Muscle layer of duodenum (tissue), 2 donors: ENCODE measurements around the gene CDK19.
"Not testable (repeated sequence)": the region's sequence is repeated elsewhere in the genome, so short reads cannot be mapped to it uniquely, and the experiment has no call there.

Experiments used
- H3K27ac ChIP-seq: one replicate; pipeline ENCODE4 v1.7.0; 2013; ENCODE audit warnings: mild to moderate bottlenecking, low read length
- H3K27me3 ChIP-seq: one replicate; pipeline ENCODE4 v1.7.0; 2013; ENCODE audit warnings: low read depth, mild to moderate bottlenecking, control low read depth, low read length
- H3K36me3 ChIP-seq, 2 donors: one replicate each; pipeline ENCODE4 v1.7.0; 2013; ENCODE audit warnings: low read length in 2 of 2, control low read depth in 1 of 2, mild to moderate bottlenecking in 1 of 2; ENCODE audit not compliant: insufficient read depth in 2 of 2, control insufficient read depth in 1 of 2
- H3K4me1 ChIP-seq, 2 donors: one replicate each; pipeline ENCODE4 v1.7.0; 2013; ENCODE audit warnings: low read length in 2 of 2, mild to moderate bottlenecking in 2 of 2, control low read depth in 1 of 2, moderate library complexity in 1 of 2; ENCODE audit not compliant: insufficient read depth in 2 of 2, control insufficient read depth in 1 of 2
- H3K4me3 ChIP-seq, 2 donors: one replicate each; pipeline ENCODE4 v1.7.0; 2013; ENCODE audit warnings: low read length in 2 of 2, low read depth in 1 of 2, mild to moderate bottlenecking in 1 of 2
- H3K9me3 ChIP-seq, 2 donors: one replicate each; pipeline ENCODE4 v1.7.0; 2013; ENCODE audit warnings: low read length in 2 of 2, control low read depth in 1 of 2, mild to moderate bottlenecking in 1 of 2; ENCODE audit not compliant: control insufficient read depth in 1 of 2
- donor health status: healthy.

Gene CDK19

GRCh38 chr6:110810896-110811586 is 4.2 kb downstream of the CDK19 start:
- Histone ChIP-seq H3K36me3 (no peaks in the 10 kb centered on the region), H3K27me3 (no peaks in the 10 kb centered on the region), H3K4me1 (peaks cover 0 to 8% of the 10 kb centered on the region in 2 donors), H3K4me3 (no peak overlapping the region), H3K9me3 (no peaks in the 10 kb centered on the region), H3K27ac (no peak overlapping the region)

DNA sequence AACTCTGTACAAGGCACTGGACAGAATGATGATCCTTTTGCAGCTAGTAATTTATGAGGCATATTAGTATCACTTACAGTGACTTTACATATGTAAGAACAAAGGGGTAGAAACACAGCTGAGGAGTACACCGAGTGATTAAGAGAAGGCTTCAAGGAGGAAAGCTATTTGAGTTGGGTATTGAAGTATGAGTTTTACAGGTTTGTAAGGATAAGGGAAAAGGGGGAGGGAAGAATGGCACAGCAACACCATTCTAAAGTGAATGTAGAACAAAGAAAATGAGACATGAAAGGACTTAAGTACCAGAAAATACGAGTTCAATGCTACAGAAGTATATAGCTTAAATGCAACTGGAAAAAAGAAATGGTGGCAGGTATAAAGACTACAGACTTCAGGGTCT is 5.5 kb downstream of the CDK19 start:
- H3K36me3 ChIP-seq = no peaks in the 10 kb centered on the region
- H3K4me1 ChIP-seq = peaks cover 0 to 8% of the 10 kb centered on the region in 2 donors
- no peaks in the 10 kb centered on the region for H3K9me3 ChIP-seq
- no peaks in the 10 kb centered on the region for H3K27me3 ChIP-seq
- H3K27ac ChIP-seq = no peak overlapping the region
- no peak overlapping the region for H3K4me3 ChIP-seq

GRCh38 chr6:110802175-110802574 is 13.1 kb downstream of the CDK19 start:
- H3K4me1 ChIP-seq, H3K9me3 ChIP-seq, H3K4me3 ChIP-seq, H3K27ac ChIP-seq, H3K36me3 ChIP-seq, H3K27me3 ChIP-seq: not testable (repeated sequence)

GRCh38 chr6:110800839-110801196 is 14.5 kb downstream of the CDK19 start:
- Histone ChIP-seq H3K4me1 (no peaks in the 10 kb centered on the region), H3K36me3 (no peaks in the 10 kb centered on the region), H3K27ac (no peak overlapping the region), H3K9me3 (peaks cover 0 to 4% of the 10 kb centered on the region in 2 donors), H3K4me3 (no peak overlapping the region), H3K27me3 (no peaks in the 10 kb centered on the region)

DNA sequence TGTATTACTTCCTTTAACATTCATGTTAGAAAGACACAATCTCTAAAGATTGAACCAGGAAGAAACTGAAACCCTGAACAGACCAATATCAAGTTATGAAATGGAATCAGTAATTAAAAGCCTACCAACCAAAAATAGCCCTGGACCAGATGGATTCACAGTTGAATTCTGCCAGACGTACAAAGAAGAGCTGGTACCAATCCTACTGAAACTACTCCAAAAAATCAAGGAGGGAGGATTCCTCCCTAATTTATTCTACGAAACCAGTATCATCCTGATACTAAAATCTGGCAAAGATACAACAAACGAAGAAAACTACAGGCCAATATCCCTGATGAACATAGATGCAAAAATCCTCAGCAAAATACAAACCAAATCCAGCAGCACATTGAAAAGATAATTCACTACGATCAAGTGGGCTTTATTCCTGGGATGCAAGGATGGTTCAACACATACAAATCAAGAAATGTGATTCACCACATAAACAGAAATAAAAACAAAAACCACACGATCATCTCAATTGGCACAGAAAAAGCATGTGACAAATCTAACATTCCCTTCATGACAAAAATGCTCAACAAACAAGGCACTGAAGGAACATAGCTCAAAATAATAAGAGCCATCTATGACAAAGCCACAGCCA is 15.0 kb downstream of the CDK19 start:
- Histone ChIP-seq H3K4me1 (no peaks in the 10 kb centered on the region), H3K27ac (no peak overlapping the region), H3K9me3 (peaks cover 0 to 4% of the 10 kb centered on the region in 2 donors)

DNA sequence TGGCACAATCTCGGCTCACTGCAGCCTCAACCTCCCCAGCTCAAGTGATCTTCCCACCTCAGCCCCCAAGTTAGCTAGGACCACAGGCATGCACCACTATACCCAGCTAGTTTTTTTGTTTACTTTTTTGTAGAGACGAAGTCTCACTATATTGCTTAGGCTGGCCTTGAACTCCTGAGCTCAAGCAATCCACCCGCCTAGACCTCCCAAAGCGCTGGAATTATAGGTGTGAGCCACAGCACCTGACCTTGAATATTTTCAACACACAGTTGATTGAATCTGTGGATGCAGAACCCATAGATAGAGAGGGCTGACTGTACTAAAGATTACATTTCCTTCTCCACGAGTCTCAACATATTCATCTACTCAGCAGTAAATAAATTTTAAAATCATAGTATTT is 15.6 kb downstream of the CDK19 start:
- no peaks in the 10 kb centered on the region for H3K4me1 ChIP-seq
- H3K27me3 ChIP-seq = no peaks in the 10 kb centered on the region
- H3K9me3 ChIP-seq = peaks cover 0 to 4% of the 10 kb centered on the region in 2 donors
- H3K27ac ChIP-seq = no peak overlapping the region
- H3K4me3 ChIP-seq = no peak overlapping the region
- H3K36me3 ChIP-seq = no peaks in the 10 kb centered on the region

More for the DNA sequence above, 15.0 kb downstream of the CDK19 start:
- no peaks in the 10 kb centered on the region for H3K27me3 ChIP-seq
- no peaks in the 10 kb centered on the region for H3K36me3 ChIP-seq
- no peak overlapping the region for H3K4me3 ChIP-seq

DNA sequence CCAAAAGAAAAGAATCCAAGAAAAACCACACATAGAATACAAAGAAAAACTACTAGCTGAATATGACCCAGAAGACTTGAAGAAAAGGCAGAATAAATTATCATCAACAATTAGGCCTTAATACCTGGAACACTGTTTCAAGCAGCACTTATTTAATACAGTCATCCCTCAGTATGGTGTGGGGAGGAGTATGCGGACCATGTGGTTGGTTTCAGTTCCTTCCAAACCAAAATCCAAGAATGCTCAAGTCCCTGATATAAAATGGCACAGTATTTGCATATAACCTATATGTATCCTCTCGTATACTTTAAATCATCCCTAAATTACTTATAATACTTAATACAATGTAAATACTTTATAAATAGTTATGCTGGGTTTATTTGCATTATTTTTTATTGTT is 16.1 kb downstream of the CDK19 start:
- H3K27me3 ChIP-seq = no peaks in the 10 kb centered on the region
- no peak overlapping the region for H3K4me3 ChIP-seq
- H3K36me3 ChIP-seq = no peaks in the 10 kb centered on the region
- H3K27ac ChIP-seq = no peak overlapping the region
- H3K4me1 ChIP-seq = no peaks in the 10 kb centered on the region
- H3K9me3 ChIP-seq = peaks cover 0 to 4% of the 10 kb centered on the region in 2 donors

DNA sequence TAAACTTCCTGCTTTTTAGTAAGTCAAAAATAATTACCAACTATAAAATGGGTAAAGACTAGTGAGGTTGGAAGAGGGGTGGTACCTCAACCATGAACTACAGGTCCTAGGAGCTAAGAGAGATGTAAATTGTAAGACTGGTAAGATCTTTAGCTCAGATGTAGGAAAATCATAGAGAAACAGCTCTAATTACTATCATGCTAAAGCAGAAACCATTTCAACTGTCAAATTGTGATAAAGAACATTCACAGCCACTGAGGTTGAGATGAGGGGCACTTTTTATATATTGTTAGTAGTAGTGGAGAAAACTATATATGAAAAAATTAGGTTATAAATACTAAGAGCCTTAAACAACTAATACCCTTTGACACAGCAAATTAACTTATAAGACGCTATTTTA is 20.0 kb downstream of the CDK19 start:
- no peaks in the 10 kb centered on the region for H3K4me1 ChIP-seq
- no peaks in the 10 kb centered on the region for H3K36me3 ChIP-seq
- H3K27ac ChIP-seq = no peak overlapping the region
- H3K9me3 ChIP-seq = no peaks in the 10 kb centered on the region
- H3K4me3 ChIP-seq = no peak overlapping the region
- no peaks in the 10 kb centered on the region for H3K27me3 ChIP-seq

DNA sequence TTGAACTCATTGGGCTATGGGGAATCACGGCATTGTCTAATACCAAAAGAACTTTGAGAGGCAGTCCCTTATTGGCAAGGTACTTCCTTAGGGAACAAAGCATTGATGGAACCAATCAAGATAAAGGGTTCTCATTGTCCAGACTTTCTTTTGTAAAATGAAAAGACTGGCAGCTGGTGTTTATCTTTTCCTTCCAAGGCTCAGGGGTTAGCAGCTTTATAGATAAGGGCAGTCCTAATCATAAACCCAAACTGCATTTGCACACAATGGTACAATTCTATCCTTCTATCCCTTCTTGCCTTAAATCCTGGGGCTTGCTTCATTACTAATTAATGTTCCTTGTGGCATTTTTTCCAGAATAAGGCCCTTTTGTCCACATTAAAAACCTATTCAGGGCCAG is 28.6 kb downstream of the CDK19 start:
- no peak overlapping the region for H3K4me3 ChIP-seq
- H3K27ac ChIP-seq = no peak overlapping the region

GRCh38 chr6:110786271-110786670 is 29.0 kb downstream of the CDK19 start:
- H3K4me3 ChIP-seq = no peak overlapping the region
- H3K4me1 ChIP-seq = no peaks in the 10 kb centered on the region
- no peaks in the 10 kb centered on the region for H3K27me3 ChIP-seq
- H3K36me3 ChIP-seq = peaks cover 0 to 5% of the 10 kb centered on the region in 2 donors
- H3K27ac ChIP-seq = no peak overlapping the region
- peaks cover 0 to 6% of the 10 kb centered on the region in 2 donors for H3K9me3 ChIP-seq

More for the DNA sequence above, 28.6 kb downstream of the CDK19 start:
- Histone ChIP-seq H3K27me3 (no peaks in the 10 kb centered on the region), H3K36me3 (peaks cover 0 to 5% of the 10 kb centered on the region in 2 donors), H3K9me3 (peaks cover 0 to 6% of the 10 kb centered on the region in 2 donors), H3K4me1 (no peaks in the 10 kb centered on the region)

DNA sequence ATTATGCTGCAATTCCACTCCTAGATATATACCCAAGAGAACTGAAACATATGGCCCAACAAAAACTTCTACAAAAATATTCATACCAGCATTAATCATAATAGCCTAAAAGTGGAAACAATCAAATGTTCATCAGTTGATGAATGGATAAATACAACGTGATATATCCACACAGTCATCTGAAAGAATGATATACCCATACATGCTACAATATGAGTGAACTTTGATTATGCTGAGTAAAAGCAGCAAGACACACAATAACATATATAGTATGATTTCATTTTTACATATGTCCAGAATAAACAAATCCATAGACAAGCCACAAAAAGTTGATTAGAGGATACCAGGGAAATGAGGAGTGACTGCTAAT is 30.7 kb downstream of the CDK19 start:
- Histone ChIP-seq H3K27me3 (no peaks in the 10 kb centered on the region), H3K36me3 (peaks cover 0 to 5% of the 10 kb centered on the region in 2 donors), H3K4me3 (no peak overlapping the region), H3K4me1 (no peaks in the 10 kb centered on the region), H3K9me3 (peaks cover 0 to 6% of the 10 kb centered on the region in 2 donors), H3K27ac (no peak overlapping the region)
